GM21381 (cell line): Measurements from ENCODE around the gene BARX1.
"Not testable (repeated sequence)": the region's sequence is repeated elsewhere in the genome, so short reads cannot be mapped to it uniquely, and the experiment has no call there.

Source experiments
- ATAC-seq: cut with Tn5 transposase; IDR thresholded peaks from one replicate; pipeline ENCODE4 v1.9.1; 2021; ENCODE audit warnings: mild to moderate bottlenecking, moderate library complexity; ENCODE audit not compliant: unreplicated experiment

BARX1 gene

GRCh38 chr9:93955111-93955980 is at the start of gene BARX1:
Gene BARX1 (minus strand): TSS chr9:93955355. CDS start chr9:93955146, 209 bp downstream.
- no peak for ATAC-seq

GRCh38 chr9:94002316-94003140 is 47.4 kb upstream of the BARX1 start:
- no peak for ATAC-seq

GRCh38 chr9:93996863-93997262 is 41.7 kb upstream of the BARX1 start:
- ATAC-seq, result no peak

GRCh38 chr9:93996367-93996766 is 41.2 kb upstream of the BARX1 start:
- no peak for ATAC-seq

- ATAC-seq, result no peak
These were observed 39.4 kb upstream of the BARX1 start for GRCh38 chr9:93994545-93994944.

- no peak for ATAC-seq
These were observed 39.0 kb upstream of the BARX1 start for GRCh38 chr9:93994132-93994531.

GRCh38 chr9:93992830-93993229 is 37.7 kb upstream of the BARX1 start:
- ATAC-seq, result no peak

GRCh38 chr9:93990448-93990847 is 35.3 kb upstream of the BARX1 start:
- no peak for ATAC-seq

GRCh38 chr9:93988056-93988455 is 32.9 kb upstream of the BARX1 start:
- no peak for ATAC-seq

GRCh38 chr9:93984860-93985259 is 29.7 kb upstream of the BARX1 start:
- ATAC-seq, result no peak

- no peak for ATAC-seq
These were observed 28.7 kb upstream of the BARX1 start for GRCh38 chr9:93983875-93984274.

GRCh38 chr9:93979721-93980120 is 24.6 kb upstream of the BARX1 start:
- ATAC-seq, result no peak

GRCh38 chr9:93978551-93978950 is 23.4 kb upstream of the BARX1 start:
- no peak for ATAC-seq

- no peak for ATAC-seq
These were observed 21.8 kb upstream of the BARX1 start for GRCh38 chr9:93976973-93977372.

GRCh38 chr9:93976081-93976480 is 20.9 kb upstream of the BARX1 start:
- no peak for ATAC-seq

- no peak for ATAC-seq
These were observed 20.1 kb upstream of the BARX1 start for GRCh38 chr9:93975262-93975661.

GRCh38 chr9:93974151-93974550 is 19.0 kb upstream of the BARX1 start:
- ATAC-seq, result no peak

GRCh38 chr9:93972655-93973054 is 17.5 kb upstream of the BARX1 start:
- not testable (repeated sequence) for ATAC-seq

GRCh38 chr9:93969328-93969661 is 14.1 kb upstream of the BARX1 start:
- no peak for ATAC-seq

- ATAC-seq, result no peak
These were observed 13.5 kb upstream of the BARX1 start for GRCh38 chr9:93968451-93969327.
